ENCODE measurements around the gene NEIL3. TPM values are rescaled to one million over a fixed set of nuclear protein-coding genes. Genes with fewer than 3 reads are reported as not detected.

Gene NEIL3
- total and polyA plus RNA-seq, 7 donors, result 0.01 to 0.17 (median 0.14) TPM; not detected in 3

DNA sequence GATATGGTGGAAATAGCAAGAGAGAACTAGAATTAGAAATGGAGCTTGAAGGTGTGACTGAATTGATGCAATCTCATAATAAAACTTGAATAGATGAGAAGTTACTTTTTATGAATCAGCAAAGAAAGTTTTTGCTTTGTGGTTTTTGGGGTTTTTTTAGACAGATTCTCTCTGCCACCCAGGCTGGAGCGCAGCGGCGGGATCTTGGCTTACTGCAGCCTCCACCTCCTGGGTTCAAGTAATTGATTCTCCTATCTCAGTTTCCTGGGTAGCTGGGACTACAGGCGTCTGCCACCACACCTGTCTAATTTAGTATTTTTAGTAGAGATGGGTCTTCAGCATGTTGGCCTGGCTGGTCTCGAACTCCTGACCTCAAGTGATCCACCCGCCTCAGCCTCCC, 23.7 kb upstream of the NEIL3 start:
- no peaks in the 10 kb centered on the region for H3K4me1 ChIP-seq
- no peaks in the 10 kb centered on the region for H3K36me3 ChIP-seq (ENCODE audit: insufficient read depth in 1 of 2, low read depth in 1 of 2)
- TF ChIP-seq, protein P1, sequence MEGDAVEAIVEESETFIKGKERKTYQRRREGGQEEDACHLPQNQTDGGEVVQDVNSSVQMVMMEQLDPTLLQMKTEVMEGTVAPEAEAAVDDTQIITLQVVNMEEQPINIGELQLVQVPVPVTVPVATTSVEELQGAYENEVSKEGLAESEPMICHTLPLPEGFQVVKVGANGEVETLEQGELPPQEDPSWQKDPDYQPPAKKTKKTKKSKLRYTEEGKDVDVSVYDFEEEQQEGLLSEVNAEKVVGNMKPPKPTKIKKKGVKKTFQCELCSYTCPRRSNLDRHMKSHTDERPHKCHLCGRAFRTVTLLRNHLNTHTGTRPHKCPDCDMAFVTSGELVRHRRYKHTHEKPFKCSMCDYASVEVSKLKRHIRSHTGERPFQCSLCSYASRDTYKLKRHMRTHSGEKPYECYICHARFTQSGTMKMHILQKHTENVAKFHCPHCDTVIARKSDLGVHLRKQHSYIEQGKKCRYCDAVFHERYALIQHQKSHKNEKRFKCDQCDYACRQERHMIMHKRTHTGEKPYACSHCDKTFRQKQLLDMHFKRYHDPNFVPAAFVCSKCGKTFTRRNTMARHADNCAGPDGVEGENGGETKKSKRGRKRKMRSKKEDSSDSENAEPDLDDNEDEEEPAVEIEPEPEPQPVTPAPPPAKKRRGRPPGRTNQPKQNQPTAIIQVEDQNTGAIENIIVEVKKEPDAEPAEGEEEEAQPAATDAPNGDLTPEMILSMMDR (IDR thresholded peaks at IDR 0.05), result no peak
- ATAC-seq (no peak), DNase-seq (no peak)
- no peaks in the 10 kb centered on the region for H3K9me3 ChIP-seq
- no peak overlapping the region for H3K27ac ChIP-seq
- H3K4me3 ChIP-seq, result no peak overlapping the region
- 87 to 91% (median 88%) methylated on average over 6 of the region's 6 CpGs for WGBS, 3 donors
- H3K27me3 ChIP-seq (ENCODE audit: insufficient read depth in 3 of 3, low read length in 2 of 3), result no peaks in the 10 kb centered on the region
- intact Hi-C loops (cut with DNase I), result no loop called here

DNA sequence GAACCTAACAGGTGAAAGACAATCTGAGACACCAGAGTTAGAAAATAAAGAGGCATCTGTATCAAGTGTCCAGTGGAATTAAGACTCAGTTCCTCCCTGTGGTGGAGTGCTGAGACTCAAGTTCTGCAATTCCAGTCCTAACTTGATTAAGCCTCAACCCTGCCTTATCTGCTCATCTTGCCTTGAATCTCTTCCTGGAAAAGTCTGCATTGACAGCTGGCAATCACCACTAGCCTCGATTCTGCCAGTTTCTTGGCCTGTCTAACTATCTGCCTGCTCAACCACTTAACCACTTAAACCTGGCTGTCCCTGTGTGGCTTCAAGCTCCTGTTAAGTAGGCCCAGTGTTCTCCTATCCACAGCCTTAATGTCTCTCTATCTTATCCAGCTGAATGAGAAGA, 22.4 kb upstream of the NEIL3 start:
- TF ChIP-seq, protein P1 (IDR thresholded peaks at IDR 0.05), result no peak
- WGBS, 3 donors, result 29 to 38% (median 30%) methylated on average over 1 of the region's 1 CpG
- Histone ChIP-seq H3K4me1 (no peaks in the 10 kb centered on the region), H3K36me3 (ENCODE audit: insufficient read depth in 1 of 2, low read depth in 1 of 2) (no peaks in the 10 kb centered on the region), H3K9me3 (no peaks in the 10 kb centered on the region), H3K4me3 (no peak overlapping the region), H3K27me3 (ENCODE audit: insufficient read depth in 3 of 3, low read length in 2 of 3) (peaks cover 0 to 2% (median 0%) of the 10 kb centered on the region in 3 donors), H3K27ac (no peak overlapping the region)
- intact Hi-C loops (cut with DNase I), result no loop called here
- no peak for ATAC-seq
- no peak for DNase-seq

DNA sequence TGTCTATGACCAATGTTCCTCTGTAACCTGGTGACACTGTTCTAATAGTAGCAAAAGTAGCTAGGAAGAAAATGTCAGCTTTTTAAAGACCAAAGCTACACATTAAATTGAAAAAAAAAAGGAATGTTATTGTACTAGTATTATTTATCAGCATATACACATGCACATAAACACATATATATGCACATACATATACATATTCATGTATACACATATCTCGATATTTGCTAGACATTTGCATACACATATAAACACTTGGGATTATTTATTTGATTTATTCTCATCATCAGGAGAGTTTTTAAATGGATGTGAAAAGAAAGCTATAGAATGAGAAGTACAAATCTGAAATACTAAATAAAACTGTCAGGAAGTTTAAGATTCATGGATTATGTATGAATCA, 21.3 kb upstream of the NEIL3 start:
- ATAC-seq (no peak), DNase-seq (no peak)
- no peak overlapping the region for H3K27ac ChIP-seq
- no peak overlapping the region for H3K4me3 ChIP-seq
- no peaks in the 10 kb centered on the region for H3K4me1 ChIP-seq
- intact Hi-C loops (cut with DNase I), result no loop called here
- H3K27me3 ChIP-seq (ENCODE audit: insufficient read depth in 3 of 3, low read length in 2 of 3), result peaks cover 0 to 2% (median 0%) of the 10 kb centered on the region in 3 donors
- H3K36me3 ChIP-seq (ENCODE audit: insufficient read depth in 1 of 2, low read depth in 1 of 2), result no peaks in the 10 kb centered on the region
- H3K9me3 ChIP-seq, result no peaks in the 10 kb centered on the region
- TF ChIP-seq, protein P1 (IDR thresholded peaks at IDR 0.05), result no peak
- WGBS, 3 donors, result 92 to 96% (median 96%) methylated on average over 1 of the region's 1 CpG

DNA sequence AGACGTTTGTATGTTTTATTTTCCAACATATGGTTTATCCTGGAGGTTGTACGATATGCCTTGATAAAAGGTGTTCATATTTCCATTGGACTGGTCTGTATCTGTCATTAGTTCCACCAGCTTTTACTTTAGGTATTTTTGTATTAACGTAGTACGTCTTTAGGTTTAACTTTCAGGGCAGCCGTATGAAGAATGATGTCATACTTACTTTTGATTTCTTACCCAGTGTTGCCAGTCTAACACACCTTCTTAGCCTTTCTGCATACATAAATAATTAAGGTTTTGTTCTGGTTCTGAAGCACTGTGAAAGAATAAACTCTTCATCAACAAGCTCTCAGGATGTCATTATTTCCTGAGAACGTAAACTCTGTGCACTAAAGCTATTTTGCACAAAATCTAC, 18.9 kb upstream of the NEIL3 start:
- H3K9me3 ChIP-seq, result no peaks in the 10 kb centered on the region

DNA sequence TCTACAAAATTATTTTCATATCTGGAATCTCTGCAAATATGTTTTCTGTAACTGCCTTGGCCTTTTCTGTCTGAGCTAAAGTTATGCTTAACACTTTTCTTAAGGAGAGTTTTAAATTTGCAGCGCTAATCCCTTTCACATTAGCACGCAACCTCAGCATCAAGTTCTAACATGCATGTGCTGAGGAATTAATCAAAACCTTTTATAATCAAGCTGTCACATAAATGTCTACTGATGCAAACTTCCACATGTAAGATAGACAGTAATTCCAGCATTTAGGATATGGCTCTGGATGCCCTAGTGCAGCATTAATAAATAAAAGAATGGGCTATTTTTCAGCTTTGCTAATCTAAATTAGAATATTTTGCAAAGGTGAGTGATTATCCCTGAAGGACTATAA, 17.5 kb upstream of the NEIL3 start:
- Histone ChIP-seq H3K27ac (no peak overlapping the region), H3K4me3 (no peak overlapping the region), H3K9me3 (no peaks in the 10 kb centered on the region), H3K4me1 (no peaks in the 10 kb centered on the region), H3K36me3 (ENCODE audit: insufficient read depth in 1 of 2, low read depth in 1 of 2) (no peaks in the 10 kb centered on the region), H3K27me3 (ENCODE audit: insufficient read depth in 3 of 3, low read length in 2 of 3) (peaks cover 0 to 2% (median 0%) of the 10 kb centered on the region in 3 donors)
- WGBS, 3 donors, result 84 to 89% (median 87%) methylated on average over 2 of the region's 2 CpGs
- TF ChIP-seq, protein P1 (IDR thresholded peaks at IDR 0.05), result no peak
- no peak for ATAC-seq
- no peak for DNase-seq
- intact Hi-C loops (cut with DNase I), result no loop called here

More for the DNA sequence above, 18.9 kb upstream of the NEIL3 start:
- no peak for DNase-seq
- intact Hi-C loops (cut with DNase I), result no loop called here
- H3K27me3 ChIP-seq (ENCODE audit: insufficient read depth in 3 of 3, low read length in 2 of 3), result peaks cover 0 to 2% (median 0%) of the 10 kb centered on the region in 3 donors
- no peak overlapping the region for H3K27ac ChIP-seq
- H3K4me1 ChIP-seq, result no peaks in the 10 kb centered on the region
- no peak overlapping the region for H3K4me3 ChIP-seq
- TF ChIP-seq, protein P1 (IDR thresholded peaks at IDR 0.05), result no peak
- no peaks in the 10 kb centered on the region for H3K36me3 ChIP-seq (ENCODE audit: insufficient read depth in 1 of 2, low read depth in 1 of 2)
- 57 to 62% (median 61%) methylated on average over 6 of the region's 6 CpGs for WGBS, 3 donors
- ATAC-seq, result no peak
